Stimulated activated naive CD8-positive, alpha-beta T cell treated with anti-CD3 and anti-CD28 coated beads, Interleukin-15, Interleukin-2, amounts not matched to agents 100 ng/mL and 50 ng/mL, for 24 hours (primary cell): ENCODE results near the gene PDE1C.

Experiments used
- H3K27ac Mint-ChIP-seq: one replicate; pipeline ENCODE4 v1.8.0; 2021; ENCODE audit warnings: mild to moderate bottlenecking, mixed read lengths
- H3K27me3 Mint-ChIP-seq: one replicate; pipeline ENCODE4 v1.8.0; 2021; ENCODE audit warnings: mixed read lengths
- H3K36me3 Mint-ChIP-seq: one replicate; pipeline ENCODE4 v1.8.0; 2021; ENCODE audit warnings: low read depth, mixed read lengths
- H3K4me1 Mint-ChIP-seq: one replicate; pipeline ENCODE4 v1.8.0; 2021; ENCODE audit warnings: low read depth, mixed read lengths
- H3K4me3 Mint-ChIP-seq: one replicate; pipeline ENCODE4 v1.8.0; 2021; ENCODE audit warnings: mild to moderate bottlenecking, mixed read lengths
- H3K9me3 Mint-ChIP-seq: one replicate; pipeline ENCODE4 v1.8.0; 2021; ENCODE audit warnings: mixed read lengths

Gene PDE1C

GRCh38 chr7:32042900-32043299 lies 27.3 kb downstream of the PDE1C start:
- Mint-ChIP-seq H3K27me3 (no peaks in the 10 kb centered on the region), H3K4me1 (no peaks in the 10 kb centered on the region), H3K4me3 (no peak overlapping the region), H3K36me3 (no peaks in the 10 kb centered on the region), H3K27ac (no peak overlapping the region), H3K9me3 (peaks cover 4% of the 10 kb centered on the region)

DNA sequence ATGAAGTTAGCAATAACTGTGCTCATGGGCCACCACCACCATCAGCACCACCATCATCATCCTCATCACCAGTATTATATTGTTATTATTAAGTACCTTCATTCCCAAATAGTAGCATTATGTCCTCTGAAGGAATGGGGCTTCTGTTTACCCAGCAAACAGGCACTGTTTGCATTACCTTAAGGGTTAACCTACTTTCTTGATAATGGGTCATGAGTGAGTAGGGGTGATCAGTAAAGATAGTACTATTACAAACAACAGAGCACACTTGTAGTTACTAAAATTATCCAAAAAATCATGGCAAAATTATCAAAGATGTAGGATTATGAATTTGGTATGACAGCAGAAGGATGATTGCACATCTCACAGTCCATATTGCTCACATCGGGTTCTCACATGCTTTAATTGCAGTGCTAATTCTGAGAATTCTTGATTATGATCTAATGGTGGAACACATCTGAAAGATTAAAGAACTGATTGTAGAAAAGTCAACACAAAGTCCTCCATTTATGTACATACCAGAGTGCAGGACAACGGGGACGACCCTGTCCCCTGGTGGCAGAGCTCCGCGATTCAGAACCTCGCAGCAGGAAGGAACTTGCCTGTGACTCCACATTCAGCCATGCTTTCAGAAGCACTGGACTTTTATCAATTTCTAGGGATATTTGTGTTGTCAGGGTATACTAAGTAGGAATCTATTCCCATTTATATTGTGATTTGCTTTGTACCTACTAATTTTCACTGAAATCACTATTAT lies 31.0 kb downstream of the PDE1C start:
- no peaks in the 10 kb centered on the region for H3K36me3 Mint-ChIP-seq
- H3K27me3 Mint-ChIP-seq, result peaks cover 3% of the 10 kb centered on the region
- no peak overlapping the region for H3K4me3 Mint-ChIP-seq
- H3K9me3 Mint-ChIP-seq, result peaks cover 11% of the 10 kb centered on the region
- no peaks in the 10 kb centered on the region for H3K4me1 Mint-ChIP-seq
- H3K27ac Mint-ChIP-seq, result no peak overlapping the region

GRCh38 chr7:32037650-32038198 lies 32.5 kb downstream of the PDE1C start:
- no peaks in the 10 kb centered on the region for H3K4me1 Mint-ChIP-seq
- H3K4me3 Mint-ChIP-seq, result no peak overlapping the region
- no peak overlapping the region for H3K27ac Mint-ChIP-seq
- H3K9me3 Mint-ChIP-seq, result peaks cover 11% of the 10 kb centered on the region
- no peaks in the 10 kb centered on the region for H3K36me3 Mint-ChIP-seq
- peaks cover 3% of the 10 kb centered on the region for H3K27me3 Mint-ChIP-seq

DNA sequence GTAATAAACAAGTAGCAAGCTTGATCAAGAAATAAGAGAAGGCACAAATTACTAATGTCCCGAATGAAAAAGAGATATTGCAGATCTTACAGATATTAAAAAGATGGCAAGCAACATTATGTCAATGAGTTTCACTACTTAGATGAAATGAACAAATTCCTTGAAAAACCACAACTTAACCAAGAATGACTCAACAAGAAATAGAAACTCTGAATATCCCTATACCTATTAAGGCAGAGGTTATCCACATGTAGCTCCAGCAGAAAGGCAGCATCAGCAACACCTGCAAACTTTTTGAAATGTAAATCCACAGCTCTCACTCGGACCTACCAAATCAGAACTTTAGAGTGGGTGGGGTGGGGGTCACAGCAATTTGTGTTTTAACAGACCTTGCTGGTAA lies 33.6 kb downstream of the PDE1C start:
- Mint-ChIP-seq H3K27me3 (peaks cover 3% of the 10 kb centered on the region), H3K27ac (no peak overlapping the region), H3K4me1 (no peaks in the 10 kb centered on the region), H3K4me3 (no peak overlapping the region), H3K9me3 (peaks cover 11% of the 10 kb centered on the region), H3K36me3 (no peaks in the 10 kb centered on the region)

DNA sequence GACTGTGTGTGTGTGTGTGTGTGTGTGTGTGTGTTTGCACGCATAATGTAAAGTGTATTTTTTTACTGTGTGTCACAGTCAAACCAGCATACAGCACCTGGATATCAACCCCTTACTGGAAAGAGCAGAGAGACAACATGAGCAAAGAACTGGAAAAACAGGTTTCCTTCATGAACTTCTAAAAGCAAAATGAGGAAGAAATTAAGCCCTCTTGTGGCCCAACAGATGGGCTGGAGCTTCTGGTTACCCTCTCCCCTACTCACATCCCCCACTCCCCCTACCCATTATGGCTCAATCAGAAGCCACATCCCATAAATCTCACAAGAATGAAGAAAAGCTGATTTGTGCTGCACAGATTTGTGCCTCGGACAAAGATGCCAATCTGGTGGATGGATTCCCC lies 36.2 kb downstream of the PDE1C start:
- no peak overlapping the region for H3K27ac Mint-ChIP-seq
- peaks cover 11% of the 10 kb centered on the region for H3K9me3 Mint-ChIP-seq
- H3K4me3 Mint-ChIP-seq, result no peak overlapping the region
- no peaks in the 10 kb centered on the region for H3K36me3 Mint-ChIP-seq
- H3K4me1 Mint-ChIP-seq, result no peaks in the 10 kb centered on the region
- H3K27me3 Mint-ChIP-seq, result peaks cover 3% of the 10 kb centered on the region

- H3K27me3 Mint-ChIP-seq, result peaks cover 3% of the 10 kb centered on the region
- H3K4me3 Mint-ChIP-seq, result no peak overlapping the region
- no peak overlapping the region for H3K27ac Mint-ChIP-seq
- no peaks in the 10 kb centered on the region for H3K4me1 Mint-ChIP-seq
- no peaks in the 10 kb centered on the region for H3K36me3 Mint-ChIP-seq
- peaks cover 11% of the 10 kb centered on the region for H3K9me3 Mint-ChIP-seq
Observed at GRCh38 chr7:32033006-32033405, 37.2 kb downstream of the PDE1C start.

DNA sequence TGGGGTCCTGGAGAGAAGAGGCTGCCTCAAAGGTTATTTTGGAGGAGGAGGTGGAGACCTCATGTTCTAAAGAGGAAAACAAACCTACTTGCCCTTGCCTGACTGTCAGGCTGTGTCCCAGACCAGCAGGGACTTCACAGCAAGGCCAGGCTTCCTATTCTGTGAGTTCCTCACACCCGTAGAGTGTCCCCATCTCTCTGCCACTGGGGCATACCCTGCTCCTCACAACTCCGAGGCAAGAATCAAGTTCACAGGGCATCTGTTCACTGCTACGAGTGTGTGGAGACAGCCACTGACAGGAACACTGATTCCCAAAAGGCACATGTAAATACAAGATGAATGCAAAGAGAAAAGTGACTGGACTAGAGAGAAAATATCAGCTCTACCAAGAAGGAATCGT lies 38.0 kb downstream of the PDE1C start:
- H3K4me3 Mint-ChIP-seq, result no peak overlapping the region
- no peaks in the 10 kb centered on the region for H3K4me1 Mint-ChIP-seq
- peaks cover under 1% of the 10 kb centered on the region for H3K27me3 Mint-ChIP-seq
- no peaks in the 10 kb centered on the region for H3K36me3 Mint-ChIP-seq
- no peak overlapping the region for H3K27ac Mint-ChIP-seq
- H3K9me3 Mint-ChIP-seq, result peaks cover 11% of the 10 kb centered on the region

GRCh38 chr7:32030904-32031692 lies 39.1 kb downstream of the PDE1C start:
- no peaks in the 10 kb centered on the region for H3K27me3 Mint-ChIP-seq
- peaks cover 9% of the 10 kb centered on the region for H3K9me3 Mint-ChIP-seq
- no peaks in the 10 kb centered on the region for H3K4me1 Mint-ChIP-seq
- H3K36me3 Mint-ChIP-seq, result no peaks in the 10 kb centered on the region
- no peak overlapping the region for H3K27ac Mint-ChIP-seq
- no peak overlapping the region for H3K4me3 Mint-ChIP-seq

DNA sequence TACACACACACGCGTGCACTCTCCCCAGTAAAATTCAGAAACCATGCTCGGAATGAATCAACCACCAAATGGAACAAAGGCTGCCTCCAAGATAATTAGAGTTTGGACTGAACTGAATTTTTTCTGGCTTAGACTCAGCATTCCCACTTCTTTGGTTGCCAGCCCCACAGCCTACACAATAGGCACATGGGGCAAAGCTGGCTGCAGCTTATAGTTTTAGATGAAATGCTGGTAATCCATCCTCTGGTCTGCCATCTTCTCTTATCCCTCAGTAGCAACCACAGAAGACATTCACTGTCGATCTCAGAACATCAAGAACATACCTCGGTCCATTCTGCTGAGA lies 44.2 kb downstream of the PDE1C start:
- no peaks in the 10 kb centered on the region for H3K27me3 Mint-ChIP-seq
- peaks cover 17% of the 10 kb centered on the region for H3K9me3 Mint-ChIP-seq
- H3K4me1 Mint-ChIP-seq, result no peaks in the 10 kb centered on the region
- H3K27ac Mint-ChIP-seq, result no peak overlapping the region
- H3K4me3 Mint-ChIP-seq, result no peak overlapping the region
- no peaks in the 10 kb centered on the region for H3K36me3 Mint-ChIP-seq

DNA sequence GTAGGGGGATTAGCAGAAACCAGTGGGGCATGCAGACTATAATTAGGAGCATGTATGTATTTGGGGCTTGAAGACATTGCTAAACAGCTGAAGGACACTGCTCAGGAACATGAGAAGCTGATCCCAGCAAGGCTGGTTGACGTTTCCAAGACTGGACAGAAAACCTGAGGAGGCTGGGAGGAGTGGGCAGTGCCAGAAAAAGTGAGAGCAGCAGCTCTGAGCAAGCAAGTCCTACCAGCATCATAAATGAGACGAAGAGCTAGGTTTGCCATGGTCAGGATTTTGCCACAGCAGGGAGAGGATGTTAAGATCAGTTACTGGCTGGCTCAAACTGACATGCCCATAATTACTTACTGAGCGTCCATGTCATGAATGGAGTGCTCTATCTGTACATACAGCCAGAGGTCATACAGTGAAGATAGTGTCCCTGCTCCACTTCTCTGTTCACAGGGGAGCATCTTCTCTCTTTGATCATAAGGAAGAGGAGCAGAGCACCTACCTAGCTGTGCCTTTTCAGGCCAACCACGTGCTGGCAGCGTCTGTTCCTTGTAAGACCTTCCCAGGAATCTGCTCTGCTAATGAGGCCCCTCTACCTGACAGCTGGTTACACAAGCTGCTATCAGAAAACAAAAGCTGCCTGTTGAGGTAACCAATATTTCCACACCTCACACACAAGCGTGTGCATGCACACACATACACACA lies 44.7 kb downstream of the PDE1C start:
- no peak overlapping the region for H3K27ac Mint-ChIP-seq
- H3K4me3 Mint-ChIP-seq, result no peak overlapping the region

DNA sequence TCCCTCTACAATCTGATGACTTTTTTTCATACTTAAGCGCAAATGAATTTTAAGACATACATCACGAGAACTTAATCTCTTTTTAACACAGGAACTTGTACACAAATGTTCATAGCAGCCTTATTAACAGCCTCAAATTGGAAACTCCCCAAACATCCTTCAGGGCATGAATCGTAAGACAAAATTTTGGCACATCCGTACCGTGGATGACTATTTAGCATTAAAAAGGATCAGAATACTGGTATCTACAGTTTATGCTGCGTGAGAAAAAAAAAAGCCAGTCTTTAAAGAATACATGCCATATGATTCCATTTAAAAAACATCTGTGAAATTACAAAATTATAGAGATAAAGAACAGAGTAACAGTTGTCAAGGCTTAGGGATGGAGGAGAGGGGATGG lies 46.8 kb downstream of the PDE1C start:
- no peaks in the 10 kb centered on the region for H3K27me3 Mint-ChIP-seq
- no peaks in the 10 kb centered on the region for H3K4me1 Mint-ChIP-seq
- no peak overlapping the region for H3K27ac Mint-ChIP-seq
- no peaks in the 10 kb centered on the region for H3K36me3 Mint-ChIP-seq
- H3K4me3 Mint-ChIP-seq, result no peak overlapping the region
- H3K9me3 Mint-ChIP-seq, result peaks cover 13% of the 10 kb centered on the region

More for the DNA sequence above, 44.7 kb downstream of the PDE1C start:
- no peaks in the 10 kb centered on the region for H3K27me3 Mint-ChIP-seq
- H3K36me3 Mint-ChIP-seq, result no peaks in the 10 kb centered on the region
- H3K9me3 Mint-ChIP-seq, result peaks cover 14% of the 10 kb centered on the region
- H3K4me1 Mint-ChIP-seq, result no peaks in the 10 kb centered on the region

DNA sequence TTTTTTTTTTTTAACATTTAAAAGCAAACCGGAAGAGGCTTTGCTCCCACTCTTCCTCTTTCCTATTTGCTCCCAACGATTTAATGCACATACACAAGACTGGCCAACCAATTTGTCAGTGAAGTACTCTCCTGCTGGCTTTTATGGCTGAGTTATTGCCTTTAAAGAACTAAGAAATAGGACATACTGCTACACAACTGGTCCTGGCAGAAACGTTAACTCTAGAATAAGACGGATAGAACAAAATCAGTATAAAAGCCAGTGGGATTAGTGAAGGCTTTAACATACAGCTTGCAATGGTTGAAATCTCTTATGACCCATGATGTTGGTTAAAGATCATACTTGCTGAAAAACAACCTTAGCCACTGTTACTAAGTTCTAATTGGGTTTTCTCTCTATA lies 47.2 kb downstream of the PDE1C start:
- H3K27me3 Mint-ChIP-seq, result no peaks in the 10 kb centered on the region
- H3K27ac Mint-ChIP-seq, result no peak overlapping the region
- no peaks in the 10 kb centered on the region for H3K36me3 Mint-ChIP-seq
- peaks cover 13% of the 10 kb centered on the region for H3K9me3 Mint-ChIP-seq
- H3K4me1 Mint-ChIP-seq, result no peaks in the 10 kb centered on the region
- no peak overlapping the region for H3K4me3 Mint-ChIP-seq

- no peaks in the 10 kb centered on the region for H3K36me3 Mint-ChIP-seq
- H3K4me3 Mint-ChIP-seq, result no peak overlapping the region
- H3K27me3 Mint-ChIP-seq, result no peaks in the 10 kb centered on the region
- no peak overlapping the region for H3K27ac Mint-ChIP-seq
- no peaks in the 10 kb centered on the region for H3K4me1 Mint-ChIP-seq
- H3K9me3 Mint-ChIP-seq, result peaks cover 18% of the 10 kb centered on the region
Observed at GRCh38 chr7:32020551-32021159, 49.6 kb downstream of the PDE1C start.

GRCh38 chr7:32018845-32019578 lies 51.2 kb downstream of the PDE1C start:
- Mint-ChIP-seq H3K9me3 (peaks cover 14% of the 10 kb centered on the region), H3K4me1 (no peaks in the 10 kb centered on the region), H3K4me3 (no peak overlapping the region), H3K27ac (no peak overlapping the region), H3K36me3 (no peaks in the 10 kb centered on the region), H3K27me3 (no peaks in the 10 kb centered on the region)
